ENCODE results near the gene ZNF385A. TPM values are rescaled to one million over a fixed set of nuclear protein-coding genes. Genes with fewer than 3 reads are reported as not detected.
A peak's percentile ranks its signal among the peaks of the same experiment; 100 is the strongest.

The ZNF385A gene
- total and polyA plus RNA-seq, 2 experiments from 2014 or later = 10.9 to 21.7 TPM

- Mint-ChIP-seq H3K36me3 (ENCODE audit: low read depth) (peaks cover 1% of the 10 kb centered on the region; the same call in 1 of the 3 replicates), H3K27me3 (ENCODE audit: insufficient read depth, low read depth, poor library complexity) (peaks cover 49% of the 10 kb centered on the region), H3K4me1 (peaks cover 48% of the 10 kb centered on the region), H3K4me3 (peak overlapping the region; percentile 89), H3K27ac (no peak overlapping the region), H3K9me3 (peaks cover 1% of the 10 kb centered on the region; the same call in 1 of the 3 replicates)
- Histone ChIP-seq H3K27me3 (ENCODE audit: insufficient read depth) (peaks cover 51% of the 10 kb centered on the region), H3K27ac (ENCODE audit: low read depth) (no peak overlapping the region), H3K4me2 (peak overlapping the region; percentile 98), H3K9me2 (ENCODE audit: insufficient read depth) (no peaks in the 10 kb centered on the region), H4K20me1 (replicated peaks; ENCODE audit: insufficient read depth) (peaks cover 4% of the 10 kb centered on the region; the same call in 1 of the 2 replicates), H3K36me3 (ENCODE audit: insufficient read depth) (no peaks in the 10 kb centered on the region), H3K4me1 (ENCODE audit: insufficient read depth) (peaks cover 32% of the 10 kb centered on the region), H3F3A (replicated peaks; ENCODE audit: low read depth) (no peaks in the 10 kb centered on the region), H2AFZ (peak overlapping the region; percentile 76), H3K79me2 (replicated peaks; ENCODE audit: insufficient read depth) (peaks cover 11% of the 10 kb centered on the region), H3K4me3 (peak overlapping the region; percentile 96)
- DNase-seq (ENCODE audit: low spot score) (peak; percentile 52), ATAC-seq (peak; percentile 18)
- TF ChIP-seq EZH2 (IDR thresholded peaks at IDR 0.05; ENCODE audit: low read depth, unreplicated experiment) = no peak
- no peak for TF ChIP-seq ZNF114 (CRISPR knock-in tag; IDR thresholded peaks at IDR 0.05)
Measured at GRCh38 chr12:54417712-54418440, 33.3 kb upstream of the ZNF385A start.

- Mint-ChIP-seq H3K4me3 (peak overlapping the region; percentile 89), H3K4me1 (peaks cover 50% of the 10 kb centered on the region), H3K27me3 (ENCODE audit: insufficient read depth, low read depth, poor library complexity) (peaks cover 47% of the 10 kb centered on the region), H3K27ac (no peak overlapping the region), H3K9me3 (peaks cover 3% of the 10 kb centered on the region; the same call in 1 of the 3 replicates), H3K36me3 (ENCODE audit: low read depth) (peaks cover 4% of the 10 kb centered on the region; the same call in 1 of the 3 replicates)
- peak overlapping the region; percentile 98 for H3K4me2 ChIP-seq
- no peaks in the 10 kb centered on the region for H3K9me2 ChIP-seq (ENCODE audit: insufficient read depth)
- TF ChIP-seq NANOG (IDR thresholded peaks at IDR 0.05; ENCODE audit: borderline replicate concordance) (no peak), EZH2 (IDR thresholded peaks at IDR 0.05; ENCODE audit: low read depth, unreplicated experiment) (no peak)
- peaks cover 11% of the 10 kb centered on the region for H3K79me2 ChIP-seq (replicated peaks; ENCODE audit: insufficient read depth)
- peaks cover 44% of the 10 kb centered on the region for H3K27me3 ChIP-seq (ENCODE audit: insufficient read depth)
- H4K20me1 ChIP-seq (replicated peaks; ENCODE audit: insufficient read depth) = peaks cover 4% of the 10 kb centered on the region; the same call in 1 of the 2 replicates
- no peaks in the 10 kb centered on the region for H3F3A ChIP-seq (replicated peaks; ENCODE audit: low read depth)
- H3K4me3 ChIP-seq = peak overlapping the region; percentile 96
- no peak for DNase-seq (ENCODE audit: low spot score)
- H3K4me1 ChIP-seq (ENCODE audit: insufficient read depth) = peaks cover 32% of the 10 kb centered on the region
- no peak overlapping the region for H2AFZ ChIP-seq
- H3K27ac ChIP-seq (ENCODE audit: low read depth) = no peak overlapping the region
- no peak for ATAC-seq
- H3K36me3 ChIP-seq (ENCODE audit: insufficient read depth) = no peaks in the 10 kb centered on the region
Measured at GRCh38 chr12:54416687-54417603, 32.4 kb upstream of the ZNF385A start.

GRCh38 chr12:54415221-54415929 is 30.8 kb upstream of the ZNF385A start:
- Histone ChIP-seq H4K20me1 (replicated peaks; ENCODE audit: insufficient read depth) (peaks cover 4% of the 10 kb centered on the region), H3K27me3 (ENCODE audit: insufficient read depth) (peaks cover 31% of the 10 kb centered on the region), H3K27ac (ENCODE audit: low read depth) (no peak overlapping the region), H3K4me2 (no peak overlapping the region), H3F3A (replicated peaks; ENCODE audit: low read depth) (no peaks in the 10 kb centered on the region), H3K79me2 (replicated peaks; ENCODE audit: insufficient read depth) (peaks cover 11% of the 10 kb centered on the region), H3K9me2 (ENCODE audit: insufficient read depth) (no peaks in the 10 kb centered on the region), H3K4me3 (no peak overlapping the region), H2AFZ (no peak overlapping the region), H3K36me3 (ENCODE audit: insufficient read depth) (no peaks in the 10 kb centered on the region), H3K4me1 (ENCODE audit: insufficient read depth) (peaks cover 20% of the 10 kb centered on the region)
- Mint-ChIP-seq H3K27me3 (ENCODE audit: insufficient read depth, low read depth, poor library complexity) (peaks cover 35% of the 10 kb centered on the region), H3K4me3 (no peak overlapping the region), H3K27ac (no peak overlapping the region), H3K36me3 (ENCODE audit: low read depth) (peaks cover 8% of the 10 kb centered on the region; the same call in 2 of the 3 replicates), H3K4me1 (peaks cover 40% of the 10 kb centered on the region), H3K9me3 (peaks cover 3% of the 10 kb centered on the region; the same call in 1 of the 3 replicates)
- ATAC-seq = no peak
- no peak for DNase-seq (ENCODE audit: low spot score)
- TF ChIP-seq JUNB (IDR thresholded peaks at IDR 0.05; ENCODE audit: unreplicated experiment) (no peak), EZH2 (IDR thresholded peaks at IDR 0.05; ENCODE audit: low read depth, unreplicated experiment) (no peak), ZNF331 (CRISPR knock-in tag; IDR thresholded peaks at IDR 0.05; ENCODE audit: low read depth) (no peak), CREB1 (CRISPR knock-in tag; IDR thresholded peaks at IDR 0.05; ENCODE audit: low read depth) (no peak), REST (IDR thresholded peaks at IDR 0.05; ENCODE audit: unreplicated experiment) (no peak), CTCF (conservative IDR thresholded peaks at IDR 0.05; ENCODE audit: low read depth in 2 of 2) (no peak), STAT1 (IDR thresholded peaks at IDR 0.05; ENCODE audit: unreplicated experiment) (no peak), POLR2AphosphoS5 (IDR thresholded peaks at IDR 0.05; ENCODE audit: low read depth) (no peak)
